ENCODE data around the gene GPATCH8.

DNA sequence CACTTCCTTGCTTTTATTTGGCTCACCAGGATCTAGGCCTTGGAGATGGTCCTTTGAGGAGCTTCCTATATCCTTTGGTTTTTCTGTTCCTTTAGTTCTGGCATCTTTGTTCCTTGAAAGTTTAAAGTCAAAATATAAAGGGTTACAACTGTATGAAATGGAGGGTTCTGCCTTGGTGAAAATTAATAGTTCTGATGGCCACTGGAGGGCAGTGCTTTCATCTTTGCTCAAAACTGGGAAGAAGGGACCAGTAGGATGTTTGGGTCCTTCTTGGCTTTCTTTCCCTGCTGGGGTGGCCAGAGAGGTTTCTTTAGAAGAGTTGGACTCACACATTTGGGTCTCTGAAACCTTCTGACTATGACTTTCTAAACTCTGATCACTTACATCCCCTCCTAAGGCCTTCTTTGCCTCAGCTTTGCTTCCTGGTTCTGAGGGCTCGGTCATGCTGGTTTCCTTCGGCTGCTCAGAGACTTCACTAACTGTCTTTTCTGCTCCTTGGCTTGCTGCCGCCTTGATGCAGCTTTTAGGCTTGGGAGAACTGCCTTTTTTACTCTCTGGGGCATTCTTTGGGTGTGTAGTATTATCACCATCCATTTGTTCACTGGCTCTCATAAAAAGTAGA lies 102.9 kb downstream of the GPATCH8 start:
- no peak for TF ChIP-seq SMARCE1 (IDR thresholded peaks at IDR 0.05)
- TF ChIP-seq NFIC (IDR thresholded peaks at IDR 0.05), result no peak
- TF ChIP-seq, protein P1, sequence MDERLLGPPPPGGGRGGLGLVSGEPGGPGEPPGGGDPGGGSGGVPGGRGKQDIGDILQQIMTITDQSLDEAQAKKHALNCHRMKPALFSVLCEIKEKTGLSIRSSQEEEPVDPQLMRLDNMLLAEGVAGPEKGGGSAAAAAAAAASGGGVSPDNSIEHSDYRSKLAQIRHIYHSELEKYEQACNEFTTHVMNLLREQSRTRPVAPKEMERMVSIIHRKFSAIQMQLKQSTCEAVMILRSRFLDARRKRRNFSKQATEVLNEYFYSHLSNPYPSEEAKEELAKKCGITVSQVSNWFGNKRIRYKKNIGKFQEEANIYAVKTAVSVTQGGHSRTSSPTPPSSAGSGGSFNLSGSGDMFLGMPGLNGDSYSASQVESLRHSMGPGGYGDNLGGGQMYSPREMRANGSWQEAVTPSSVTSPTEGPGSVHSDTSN (CRISPR knock-in tag; IDR thresholded peaks at IDR 0.05; ENCODE audit: low read depth), result no peak
- TF ChIP-seq, protein P1 (tag; conservative IDR thresholded peaks at IDR 0.05; ENCODE audit: low read depth), result no peak
- TF ChIP-seq TAF1 (IDR thresholded peaks at IDR 0.05; ENCODE audit: control insufficient read depth, extremely low read depth, insufficient read depth, low read length, severe bottlenecking), result no peak
- no peak for TF ChIP-seq POLR2A (conservative IDR thresholded peaks at IDR 0.05)
- TF ChIP-seq, protein P2, sequence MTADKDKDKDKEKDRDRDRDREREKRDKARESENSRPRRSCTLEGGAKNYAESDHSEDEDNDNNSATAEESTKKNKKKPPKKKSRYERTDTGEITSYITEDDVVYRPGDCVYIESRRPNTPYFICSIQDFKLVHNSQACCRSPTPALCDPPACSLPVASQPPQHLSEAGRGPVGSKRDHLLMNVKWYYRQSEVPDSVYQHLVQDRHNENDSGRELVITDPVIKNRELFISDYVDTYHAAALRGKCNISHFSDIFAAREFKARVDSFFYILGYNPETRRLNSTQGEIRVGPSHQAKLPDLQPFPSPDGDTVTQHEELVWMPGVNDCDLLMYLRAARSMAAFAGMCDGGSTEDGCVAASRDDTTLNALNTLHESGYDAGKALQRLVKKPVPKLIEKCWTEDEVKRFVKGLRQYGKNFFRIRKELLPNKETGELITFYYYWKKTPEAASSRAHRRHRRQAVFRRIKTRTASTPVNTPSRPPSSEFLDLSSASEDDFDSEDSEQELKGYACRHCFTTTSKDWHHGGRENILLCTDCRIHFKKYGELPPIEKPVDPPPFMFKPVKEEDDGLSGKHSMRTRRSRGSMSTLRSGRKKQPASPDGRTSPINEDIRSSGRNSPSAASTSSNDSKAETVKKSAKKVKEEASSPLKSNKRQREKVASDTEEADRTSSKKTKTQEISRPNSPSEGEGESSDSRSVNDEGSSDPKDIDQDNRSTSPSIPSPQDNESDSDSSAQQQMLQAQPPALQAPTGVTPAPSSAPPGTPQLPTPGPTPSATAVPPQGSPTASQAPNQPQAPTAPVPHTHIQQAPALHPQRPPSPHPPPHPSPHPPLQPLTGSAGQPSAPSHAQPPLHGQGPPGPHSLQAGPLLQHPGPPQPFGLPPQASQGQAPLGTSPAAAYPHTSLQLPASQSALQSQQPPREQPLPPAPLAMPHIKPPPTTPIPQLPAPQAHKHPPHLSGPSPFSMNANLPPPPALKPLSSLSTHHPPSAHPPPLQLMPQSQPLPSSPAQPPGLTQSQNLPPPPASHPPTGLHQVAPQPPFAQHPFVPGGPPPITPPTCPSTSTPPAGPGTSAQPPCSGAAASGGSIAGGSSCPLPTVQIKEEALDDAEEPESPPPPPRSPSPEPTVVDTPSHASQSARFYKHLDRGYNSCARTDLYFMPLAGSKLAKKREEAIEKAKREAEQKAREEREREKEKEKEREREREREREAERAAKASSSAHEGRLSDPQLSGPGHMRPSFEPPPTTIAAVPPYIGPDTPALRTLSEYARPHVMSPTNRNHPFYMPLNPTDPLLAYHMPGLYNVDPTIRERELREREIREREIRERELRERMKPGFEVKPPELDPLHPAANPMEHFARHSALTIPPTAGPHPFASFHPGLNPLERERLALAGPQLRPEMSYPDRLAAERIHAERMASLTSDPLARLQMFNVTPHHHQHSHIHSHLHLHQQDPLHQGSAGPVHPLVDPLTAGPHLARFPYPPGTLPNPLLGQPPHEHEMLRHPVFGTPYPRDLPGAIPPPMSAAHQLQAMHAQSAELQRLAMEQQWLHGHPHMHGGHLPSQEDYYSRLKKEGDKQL (CRISPR knock-in tag; IDR thresholded peaks at IDR 0.05; ENCODE audit: borderline replicate concordance), result no peak
- no peak for TF ChIP-seq NR2C2 (CRISPR knock-in tag; IDR thresholded peaks at IDR 0.05)
- TF ChIP-seq NR2C2 (tag; IDR thresholded peaks at IDR 0.05), result no peak
- no peak for TF ChIP-seq POLR2AphosphoS5 (IDR thresholded peaks at IDR 0.05; ENCODE audit: control insufficient read depth, insufficient read depth, low read depth, low read length)
- TF ChIP-seq, protein P3, sequence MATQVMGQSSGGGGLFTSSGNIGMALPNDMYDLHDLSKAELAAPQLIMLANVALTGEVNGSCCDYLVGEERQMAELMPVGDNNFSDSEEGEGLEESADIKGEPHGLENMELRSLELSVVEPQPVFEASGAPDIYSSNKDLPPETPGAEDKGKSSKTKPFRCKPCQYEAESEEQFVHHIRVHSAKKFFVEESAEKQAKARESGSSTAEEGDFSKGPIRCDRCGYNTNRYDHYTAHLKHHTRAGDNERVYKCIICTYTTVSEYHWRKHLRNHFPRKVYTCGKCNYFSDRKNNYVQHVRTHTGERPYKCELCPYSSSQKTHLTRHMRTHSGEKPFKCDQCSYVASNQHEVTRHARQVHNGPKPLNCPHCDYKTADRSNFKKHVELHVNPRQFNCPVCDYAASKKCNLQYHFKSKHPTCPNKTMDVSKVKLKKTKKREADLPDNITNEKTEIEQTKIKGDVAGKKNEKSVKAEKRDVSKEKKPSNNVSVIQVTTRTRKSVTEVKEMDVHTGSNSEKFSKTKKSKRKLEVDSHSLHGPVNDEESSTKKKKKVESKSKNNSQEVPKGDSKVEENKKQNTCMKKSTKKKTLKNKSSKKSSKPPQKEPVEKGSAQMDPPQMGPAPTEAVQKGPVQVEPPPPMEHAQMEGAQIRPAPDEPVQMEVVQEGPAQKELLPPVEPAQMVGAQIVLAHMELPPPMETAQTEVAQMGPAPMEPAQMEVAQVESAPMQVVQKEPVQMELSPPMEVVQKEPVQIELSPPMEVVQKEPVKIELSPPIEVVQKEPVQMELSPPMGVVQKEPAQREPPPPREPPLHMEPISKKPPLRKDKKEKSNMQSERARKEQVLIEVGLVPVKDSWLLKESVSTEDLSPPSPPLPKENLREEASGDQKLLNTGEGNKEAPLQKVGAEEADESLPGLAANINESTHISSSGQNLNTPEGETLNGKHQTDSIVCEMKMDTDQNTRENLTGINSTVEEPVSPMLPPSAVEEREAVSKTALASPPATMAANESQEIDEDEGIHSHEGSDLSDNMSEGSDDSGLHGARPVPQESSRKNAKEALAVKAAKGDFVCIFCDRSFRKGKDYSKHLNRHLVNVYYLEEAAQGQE (IDR thresholded peaks at IDR 0.05; ENCODE audit: borderline replicate concordance), result peak; percentile 58; the same call in 1 of the 2 replicates
- TF ChIP-seq, protein P3 (CRISPR knock-in tag; IDR thresholded peaks at IDR 0.05; ENCODE audit: low read depth), result no peak
- TF ChIP-seq, protein P4, sequence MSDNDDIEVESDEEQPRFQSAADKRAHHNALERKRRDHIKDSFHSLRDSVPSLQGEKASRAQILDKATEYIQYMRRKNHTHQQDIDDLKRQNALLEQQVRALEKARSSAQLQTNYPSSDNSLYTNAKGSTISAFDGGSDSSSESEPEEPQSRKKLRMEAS (CRISPR knock-in tag; IDR thresholded peaks at IDR 0.05), result no peak
- TF ChIP-seq, protein P5, sequence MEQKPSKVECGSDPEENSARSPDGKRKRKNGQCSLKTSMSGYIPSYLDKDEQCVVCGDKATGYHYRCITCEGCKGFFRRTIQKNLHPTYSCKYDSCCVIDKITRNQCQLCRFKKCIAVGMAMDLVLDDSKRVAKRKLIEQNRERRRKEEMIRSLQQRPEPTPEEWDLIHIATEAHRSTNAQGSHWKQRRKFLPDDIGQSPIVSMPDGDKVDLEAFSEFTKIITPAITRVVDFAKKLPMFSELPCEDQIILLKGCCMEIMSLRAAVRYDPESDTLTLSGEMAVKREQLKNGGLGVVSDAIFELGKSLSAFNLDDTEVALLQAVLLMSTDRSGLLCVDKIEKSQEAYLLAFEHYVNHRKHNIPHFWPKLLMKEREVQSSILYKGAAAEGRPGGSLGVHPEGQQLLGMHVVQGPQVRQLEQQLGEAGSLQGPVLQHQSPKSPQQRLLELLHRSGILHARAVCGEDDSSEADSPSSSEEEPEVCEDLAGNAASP (IDR thresholded peaks at IDR 0.05), result no peak
- TF ChIP-seq ARNT (IDR thresholded peaks at IDR 0.05), result no peak
- TF ChIP-seq FOXJ2 (tag; IDR thresholded peaks at IDR 0.05), result no peak

Measured in K562 (cell line).